Vagina (tissue), 2 donors: ENCODE results near the gene ATF7IP2.
"Not testable (repeated sequence)": the region's sequence is repeated elsewhere in the genome, so short reads cannot be mapped to it uniquely, and the experiment has no call there.

Source experiments
- POLR2A ChIP-seq, 2 donors: fragments of 450-650 bp; IDR thresholded peaks; one replicate each; pipeline ENCODE4 v1.6.1; 2017; ENCODE audit warnings: antibody characterized with exemption in 2 of 2, mild to moderate bottlenecking in 2 of 2, moderate library complexity in 2 of 2
- TF ChIP-seq, protein P1 (sequence below), 3 experiments: fragments of 450-650 bp in 2 of 3; fragments of 200-600 bp in 1 of 3; sonication (generic) in 1 of 3; IDR thresholded peaks; one replicate each; pipeline ENCODE4 v1.5.1; 2017 to 2019; ENCODE audit warnings: antibody characterized with exemption in 3 of 3, mild to moderate bottlenecking in 2 of 3, moderate library complexity in 2 of 3

GRCh38 chr16:10409713-10410112, 23.9 kb downstream of the ATF7IP2 start:
- TF ChIP-seq, protein P1, sequence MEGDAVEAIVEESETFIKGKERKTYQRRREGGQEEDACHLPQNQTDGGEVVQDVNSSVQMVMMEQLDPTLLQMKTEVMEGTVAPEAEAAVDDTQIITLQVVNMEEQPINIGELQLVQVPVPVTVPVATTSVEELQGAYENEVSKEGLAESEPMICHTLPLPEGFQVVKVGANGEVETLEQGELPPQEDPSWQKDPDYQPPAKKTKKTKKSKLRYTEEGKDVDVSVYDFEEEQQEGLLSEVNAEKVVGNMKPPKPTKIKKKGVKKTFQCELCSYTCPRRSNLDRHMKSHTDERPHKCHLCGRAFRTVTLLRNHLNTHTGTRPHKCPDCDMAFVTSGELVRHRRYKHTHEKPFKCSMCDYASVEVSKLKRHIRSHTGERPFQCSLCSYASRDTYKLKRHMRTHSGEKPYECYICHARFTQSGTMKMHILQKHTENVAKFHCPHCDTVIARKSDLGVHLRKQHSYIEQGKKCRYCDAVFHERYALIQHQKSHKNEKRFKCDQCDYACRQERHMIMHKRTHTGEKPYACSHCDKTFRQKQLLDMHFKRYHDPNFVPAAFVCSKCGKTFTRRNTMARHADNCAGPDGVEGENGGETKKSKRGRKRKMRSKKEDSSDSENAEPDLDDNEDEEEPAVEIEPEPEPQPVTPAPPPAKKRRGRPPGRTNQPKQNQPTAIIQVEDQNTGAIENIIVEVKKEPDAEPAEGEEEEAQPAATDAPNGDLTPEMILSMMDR (IDR thresholded peaks at IDR 0.05): not testable (repeated sequence)
- not testable (repeated sequence) for TF ChIP-seq POLR2A (IDR thresholded peaks at IDR 0.05)
